Measurements from ENCODE around the gene OR4D9.

OR4D9 gene

DNA sequence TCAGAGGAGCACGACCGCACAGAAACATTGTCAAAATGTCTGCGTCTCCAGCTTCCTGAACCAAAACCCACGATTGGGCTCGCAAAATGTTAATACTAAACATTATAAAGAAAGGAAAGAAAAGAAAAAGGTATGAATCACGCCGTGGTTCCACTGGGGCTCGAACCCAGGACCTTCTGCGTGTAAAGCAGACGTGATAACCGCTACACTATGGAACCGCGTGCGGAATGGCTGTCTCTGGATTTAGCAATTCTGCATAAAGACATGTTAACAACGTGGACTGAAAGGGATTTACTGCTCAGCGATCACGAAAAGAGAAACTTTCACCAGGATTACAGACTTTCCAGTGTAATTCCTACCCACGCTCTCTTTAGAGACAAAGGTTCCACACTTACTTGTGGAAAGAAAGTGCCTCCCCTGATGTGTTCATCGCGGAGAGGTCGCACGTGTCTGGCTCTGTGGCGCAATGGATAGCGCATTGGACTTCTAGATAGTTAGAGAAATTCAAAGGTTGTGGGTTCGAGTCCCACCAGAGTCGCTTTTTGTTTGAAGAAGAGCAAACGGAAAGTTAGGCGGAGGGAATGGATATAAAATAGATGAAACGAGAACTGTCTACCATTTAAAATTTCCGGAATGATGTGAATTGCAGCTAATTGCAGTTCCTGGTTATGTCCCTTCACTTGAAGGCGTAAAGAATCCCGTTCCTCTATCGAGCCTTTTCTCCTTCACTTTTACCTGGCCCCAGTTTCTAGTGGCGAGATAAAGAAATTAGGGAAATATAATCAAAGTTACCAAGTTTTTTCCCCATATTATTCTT is 39.7 kb downstream of the OR4D9 start:
- peak; percentile 90 for DNase-seq (ENCODE audit: low read depth, low spot score)

DNA sequence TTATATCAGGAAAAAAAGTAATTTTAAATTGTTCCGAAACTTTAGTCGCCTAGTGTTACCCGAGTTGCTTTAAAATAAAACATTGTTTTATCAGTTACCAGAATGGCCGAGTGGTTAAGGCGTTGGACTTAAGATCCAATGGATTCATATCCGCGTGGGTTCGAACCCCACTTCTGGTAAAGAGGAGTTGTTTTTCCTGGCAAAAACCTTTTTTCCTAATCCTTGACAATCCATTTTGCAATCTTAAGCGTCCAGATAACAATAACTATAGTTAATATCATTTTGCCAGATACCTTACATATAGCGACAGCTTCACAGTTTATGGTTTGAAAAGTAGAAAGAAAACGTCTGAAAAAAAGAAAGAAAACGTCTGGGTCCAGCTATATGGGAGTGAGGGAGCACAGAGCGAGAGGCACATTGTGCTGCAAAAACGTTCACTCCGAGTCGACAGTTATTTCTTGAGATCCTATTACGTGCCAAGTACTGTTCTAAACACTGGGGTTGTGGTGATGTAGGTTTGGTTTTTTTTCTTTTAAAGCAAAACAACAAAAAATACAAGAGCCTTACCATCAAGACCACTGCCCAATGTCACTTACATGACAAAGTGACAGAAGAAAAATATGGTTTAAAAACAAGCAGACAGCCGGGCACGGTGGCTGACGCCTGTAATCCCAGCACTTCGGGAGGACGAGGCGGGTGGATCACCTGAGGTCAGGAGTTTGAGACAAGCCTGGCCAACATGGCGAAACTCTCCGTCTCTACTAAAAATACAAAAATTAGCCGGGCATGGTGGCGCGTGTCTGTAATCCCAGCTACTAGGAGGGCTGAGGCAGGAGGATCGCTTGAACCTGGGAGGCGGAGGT is 40.6 kb downstream of the OR4D9 start:
- peak; percentile 77 for DNase-seq (ENCODE audit: low read depth, low spot score)

DNA sequence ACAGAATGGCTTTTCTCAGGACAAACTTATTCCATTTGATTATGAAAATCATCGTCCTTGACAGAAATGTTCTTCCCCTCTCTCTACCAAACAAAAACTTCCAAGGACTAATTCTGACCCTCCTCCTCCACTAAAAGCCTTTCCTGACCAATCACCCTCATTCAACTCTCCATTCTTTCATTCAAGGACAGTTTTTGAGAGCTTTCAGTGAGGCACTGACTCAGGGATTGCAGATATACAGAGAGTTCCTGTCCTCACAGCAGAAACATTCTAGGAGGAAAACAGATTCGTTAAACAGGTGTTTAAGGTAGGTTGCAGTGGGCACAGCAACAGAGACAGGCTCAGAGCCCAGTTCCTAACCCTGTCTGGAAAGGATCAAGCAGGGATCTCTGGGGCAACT is 41.5 kb downstream of the OR4D9 start:
- DNase-seq (ENCODE audit: low read depth, low spot score): no peak

DNA sequence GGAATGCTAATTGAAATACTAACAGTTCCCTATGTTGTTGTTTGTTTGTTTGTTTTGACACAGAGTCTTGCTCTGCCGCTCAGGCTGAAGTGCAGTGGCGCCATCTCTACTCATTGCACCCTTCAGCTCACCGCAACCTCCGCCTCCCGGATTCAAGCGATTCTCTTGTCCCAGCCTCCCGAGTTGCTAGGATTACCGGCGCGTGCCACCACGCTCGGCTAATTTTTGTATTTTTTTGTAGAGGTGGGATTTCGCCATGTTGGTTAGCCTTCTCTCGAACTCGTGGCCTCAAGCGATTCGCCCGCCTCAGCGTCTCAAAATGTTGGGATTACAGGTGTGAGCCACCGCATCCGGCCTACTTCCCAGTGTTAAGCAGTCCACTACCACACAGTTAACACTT is 42.0 kb downstream of the OR4D9 start:
- DNase-seq (ENCODE audit: low read depth, low spot score): no peak

DNA sequence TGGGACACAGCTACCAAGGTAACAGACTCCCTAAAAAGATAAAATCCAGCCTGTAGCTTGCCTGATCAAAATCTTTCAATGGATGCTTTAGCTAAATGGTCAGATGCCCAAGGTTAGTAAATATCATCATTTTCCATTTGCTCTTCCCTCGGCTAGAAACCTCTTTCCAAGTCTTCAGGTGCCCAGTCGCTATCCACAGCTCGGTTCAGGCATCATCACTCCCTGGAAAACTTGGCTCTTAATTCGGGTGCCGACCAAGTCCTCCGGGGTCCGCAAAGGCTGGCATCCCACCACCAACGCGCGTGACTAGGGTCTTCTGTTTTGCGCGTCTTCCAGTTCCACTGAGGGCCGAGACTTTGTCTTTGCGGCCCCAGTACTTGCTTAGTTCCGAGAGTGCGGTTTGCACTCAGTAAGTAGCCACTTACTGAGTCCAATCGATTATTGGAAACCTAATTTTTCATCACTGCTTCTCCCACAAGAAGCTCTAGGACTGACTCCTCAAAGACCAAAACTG is 44.3 kb downstream of the OR4D9 start:
- no peak for DNase-seq (ENCODE audit: low read depth, low spot score)

DNA sequence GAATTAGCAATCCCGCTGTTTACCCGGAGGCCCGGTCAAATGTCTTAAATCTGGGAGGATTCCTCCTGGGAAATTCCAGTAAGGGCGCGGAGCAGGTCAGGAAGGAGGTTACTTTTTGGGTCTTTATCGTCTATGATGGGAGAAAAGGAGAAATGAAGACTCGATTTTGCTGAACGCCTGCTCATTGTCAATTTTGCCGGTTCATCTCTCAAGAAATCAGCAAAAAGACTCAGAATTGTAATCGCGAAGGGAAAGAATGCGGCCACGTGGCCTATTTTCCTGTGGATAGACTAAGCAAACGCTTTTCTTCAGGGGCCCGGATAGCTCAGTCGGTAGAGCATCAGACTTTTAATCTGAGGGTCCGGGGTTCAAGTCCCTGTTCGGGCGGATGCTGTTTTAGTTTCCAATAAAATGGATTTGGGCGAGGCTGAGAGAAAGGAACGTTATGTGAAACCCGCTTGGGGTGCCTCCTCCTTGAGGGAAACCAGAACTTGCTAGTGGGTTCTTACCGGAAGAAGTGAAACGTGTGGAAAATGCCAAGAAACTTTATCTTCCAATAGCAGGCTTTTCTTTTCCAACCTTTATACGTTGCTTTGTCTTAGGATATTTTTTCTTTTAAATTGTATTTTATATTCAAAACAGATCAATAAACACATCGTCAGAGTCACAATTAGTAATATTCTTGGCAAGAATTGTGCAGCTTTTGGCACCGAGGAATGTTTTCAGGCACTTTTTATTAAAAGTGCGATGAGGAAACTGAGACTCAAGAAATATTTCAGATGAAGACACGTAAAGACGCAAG is 45.0 kb downstream of the OR4D9 start:
- peak; percentile 87 for DNase-seq (ENCODE audit: low read depth, low spot score)

DNA sequence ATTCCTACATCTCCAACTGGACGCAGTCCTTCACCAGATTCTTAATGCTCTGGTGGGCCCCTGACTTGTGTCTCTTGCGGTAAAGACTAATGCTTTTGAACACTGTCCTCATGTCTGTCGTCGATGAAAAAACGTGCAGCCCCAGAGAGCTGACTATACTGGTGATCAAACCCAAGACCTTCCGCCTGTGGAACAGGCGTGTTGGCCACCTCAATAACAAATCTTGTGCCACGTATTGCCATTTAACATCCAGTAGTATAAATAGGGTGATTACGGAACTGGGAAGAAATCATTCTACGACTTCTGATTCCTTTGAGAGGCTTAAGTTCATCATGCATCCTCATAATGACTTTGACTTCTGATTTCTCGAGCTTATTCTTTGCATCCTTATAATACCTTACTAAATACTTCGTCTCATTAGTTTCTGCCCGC is 45.6 kb downstream of the OR4D9 start:
- no peak for DNase-seq (ENCODE audit: low read depth, low spot score)

DNA sequence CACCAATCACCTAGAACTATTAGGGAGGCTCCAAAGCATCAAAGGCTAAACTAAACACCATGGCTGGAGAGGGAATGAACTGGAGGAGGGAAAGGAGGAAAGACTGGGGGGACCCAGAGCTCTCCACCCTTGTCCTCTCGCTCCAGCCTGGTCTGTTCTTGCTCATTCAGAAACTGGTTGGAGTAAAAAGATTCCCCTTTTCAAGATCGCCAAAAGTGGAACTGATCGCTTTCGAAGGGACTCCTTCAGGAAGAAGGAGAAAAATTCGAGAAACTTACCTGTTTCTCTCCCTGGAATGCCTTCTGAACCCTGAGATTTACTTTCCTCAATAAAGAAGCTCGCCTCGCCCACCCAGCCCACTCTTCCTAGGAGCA is 46.9 kb downstream of the OR4D9 start:
- DNase-seq (ENCODE audit: low read depth, low spot score): no peak

DNA sequence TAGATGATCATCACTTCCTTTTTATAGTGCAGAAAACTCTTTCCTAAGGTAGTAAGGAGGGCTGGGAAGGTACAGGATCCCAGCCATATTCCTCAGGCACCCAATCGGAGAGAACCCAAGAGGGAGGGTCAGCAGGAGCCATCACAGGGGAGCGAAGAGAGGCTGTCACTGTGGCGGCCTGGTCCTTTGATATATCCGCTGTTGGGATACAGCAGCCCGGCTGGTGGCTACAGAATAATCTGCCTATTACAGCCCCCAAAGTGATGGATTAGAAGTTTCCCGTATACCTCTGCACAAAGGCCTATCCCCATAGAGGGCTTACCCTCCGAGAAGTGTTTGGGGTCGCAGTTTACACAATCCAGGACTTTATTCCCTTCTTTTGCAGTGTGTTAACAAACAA is 48.5 kb downstream of the OR4D9 start:
- no peak for DNase-seq (ENCODE audit: low read depth, low spot score)

DNA sequence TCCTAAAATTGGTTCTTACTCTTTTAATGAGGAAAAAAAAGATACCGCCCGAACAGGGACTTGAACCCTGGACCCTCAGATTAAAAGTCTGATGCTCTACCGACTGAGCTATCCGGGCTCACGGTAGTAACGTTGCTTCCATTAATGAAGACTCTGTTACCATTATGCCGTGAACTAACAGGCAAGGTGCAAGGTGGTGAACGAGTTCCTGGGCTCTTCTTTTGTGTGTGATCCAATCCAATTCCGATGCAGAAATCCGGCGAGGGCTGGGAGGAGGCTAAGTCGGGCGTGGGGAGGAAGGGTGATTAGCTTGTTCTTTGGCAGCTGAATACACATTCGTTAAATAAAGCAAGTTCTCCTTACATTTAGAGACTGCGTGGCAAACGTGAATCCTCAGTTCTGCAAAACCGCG is 49.0 kb downstream of the OR4D9 start:
- peak; percentile 86 for DNase-seq (ENCODE audit: low read depth, low spot score)

DNA sequence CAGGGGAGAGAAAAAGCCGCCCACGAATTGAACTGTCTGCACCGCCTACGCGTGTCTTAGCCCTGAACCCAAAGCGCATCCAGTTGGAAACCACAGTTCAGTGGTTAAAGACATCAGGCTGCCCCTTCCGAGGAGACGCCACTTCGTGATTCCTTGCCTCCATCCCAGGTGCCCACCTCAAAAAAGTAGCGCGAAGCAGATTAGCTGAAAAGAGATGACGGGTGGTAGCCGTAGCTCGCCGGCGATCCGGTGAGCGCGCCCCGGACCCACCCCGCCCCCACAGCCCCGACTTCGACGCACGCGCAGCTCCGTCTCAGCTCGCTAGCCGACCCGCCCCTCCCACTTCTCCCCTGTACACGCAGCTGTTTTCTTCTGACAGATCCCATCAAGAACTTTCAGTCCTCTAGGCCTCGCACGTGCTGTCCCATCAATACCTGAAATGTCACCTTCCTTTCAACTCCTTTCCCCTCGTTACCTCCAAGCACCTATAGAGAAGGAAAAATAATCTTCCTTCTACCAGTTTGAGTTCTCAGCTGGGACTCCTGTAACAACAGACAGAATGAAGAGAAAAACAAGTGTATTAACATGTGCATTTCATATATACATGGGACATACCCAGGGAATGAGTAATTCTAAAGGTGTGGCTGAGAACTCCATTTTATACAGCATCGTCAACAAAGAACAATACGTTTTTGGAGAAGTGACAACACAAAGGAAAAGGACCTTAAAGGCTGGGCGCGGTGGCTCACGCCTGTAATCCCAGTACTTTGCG is 49.5 kb downstream of the OR4D9 start:
- peak; percentile 93 for DNase-seq (ENCODE audit: low read depth, low spot score)

DNA sequence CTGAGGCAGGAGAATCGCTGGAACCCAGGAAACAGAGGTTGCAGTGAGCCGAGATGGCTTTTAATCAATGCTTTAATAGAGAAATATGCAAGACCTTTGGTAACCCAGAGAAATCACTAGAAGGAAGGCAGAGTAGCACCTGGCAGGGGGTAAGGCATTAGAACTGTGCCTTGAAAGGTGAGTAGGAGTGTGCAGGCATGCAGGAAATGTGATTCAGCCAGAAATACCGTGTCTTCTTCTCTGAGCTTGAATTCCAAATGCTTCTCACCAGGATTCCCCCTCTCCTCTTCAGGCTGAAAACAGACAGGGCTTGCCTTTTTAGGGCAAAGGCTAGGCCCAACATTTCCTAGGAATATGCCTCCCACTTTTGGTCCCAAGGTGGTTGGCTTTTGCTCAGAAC is 51.0 kb downstream of the OR4D9 start:
- no peak for DNase-seq (ENCODE audit: low read depth, low spot score)

Data from astrocyte of the hippocampus (primary cell).